Uterus (tissue), 2 donors: ENCODE measurements around the gene ANKH.

ENCODE experiments used
- POLR2A ChIP-seq, 2 donors: fragments of 450-650 bp; IDR thresholded peaks; one replicate each; pipeline ENCODE4 v1.6.1; 2016; ENCODE audit warnings: antibody characterized with exemption in 2 of 2, mild to moderate bottlenecking in 1 of 2, moderate library complexity in 1 of 2
- TF ChIP-seq, protein P1 (sequence below), 4 experiments: fragments of 200-600 bp in 2 of 4; fragments of 450-650 bp in 2 of 4; sonication (generic) in 2 of 4; IDR thresholded peaks; one replicate each; pipeline ENCODE4 v1.5.1; 2016 to 2019; ENCODE audit warnings: antibody characterized with exemption in 4 of 4, mild to moderate bottlenecking in 2 of 4, moderate library complexity in 1 of 4

DNA sequence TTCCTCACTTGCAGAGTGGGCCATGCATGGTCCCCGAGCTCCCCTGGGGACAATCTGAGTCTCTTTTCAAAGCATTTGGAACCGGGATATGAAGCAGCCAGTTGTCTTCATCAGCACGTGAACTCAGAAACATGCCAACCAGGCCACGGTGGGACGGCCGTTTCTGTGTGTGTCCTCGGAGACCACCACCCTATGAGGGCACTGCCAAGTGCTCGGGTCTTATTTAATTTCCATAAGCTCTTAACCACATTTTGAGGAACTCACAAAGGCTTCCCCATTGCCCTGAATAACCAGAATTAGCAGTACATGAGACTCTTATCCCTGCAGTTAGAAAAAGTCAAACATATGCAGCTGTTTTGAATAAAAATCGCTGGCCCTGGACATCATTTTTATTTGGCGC is 146.9 kb downstream of the ANKH start:
- TF ChIP-seq, protein P1, sequence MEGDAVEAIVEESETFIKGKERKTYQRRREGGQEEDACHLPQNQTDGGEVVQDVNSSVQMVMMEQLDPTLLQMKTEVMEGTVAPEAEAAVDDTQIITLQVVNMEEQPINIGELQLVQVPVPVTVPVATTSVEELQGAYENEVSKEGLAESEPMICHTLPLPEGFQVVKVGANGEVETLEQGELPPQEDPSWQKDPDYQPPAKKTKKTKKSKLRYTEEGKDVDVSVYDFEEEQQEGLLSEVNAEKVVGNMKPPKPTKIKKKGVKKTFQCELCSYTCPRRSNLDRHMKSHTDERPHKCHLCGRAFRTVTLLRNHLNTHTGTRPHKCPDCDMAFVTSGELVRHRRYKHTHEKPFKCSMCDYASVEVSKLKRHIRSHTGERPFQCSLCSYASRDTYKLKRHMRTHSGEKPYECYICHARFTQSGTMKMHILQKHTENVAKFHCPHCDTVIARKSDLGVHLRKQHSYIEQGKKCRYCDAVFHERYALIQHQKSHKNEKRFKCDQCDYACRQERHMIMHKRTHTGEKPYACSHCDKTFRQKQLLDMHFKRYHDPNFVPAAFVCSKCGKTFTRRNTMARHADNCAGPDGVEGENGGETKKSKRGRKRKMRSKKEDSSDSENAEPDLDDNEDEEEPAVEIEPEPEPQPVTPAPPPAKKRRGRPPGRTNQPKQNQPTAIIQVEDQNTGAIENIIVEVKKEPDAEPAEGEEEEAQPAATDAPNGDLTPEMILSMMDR (IDR thresholded peaks at IDR 0.05): no peak
- TF ChIP-seq POLR2A (IDR thresholded peaks at IDR 0.05): no peak
